Mammary epithelial cell (primary cell): Measurements from ENCODE around the gene SAMD4B.

Source experiments
- CTCF ChIP-seq, 2 donors: IDR thresholded peaks in 1 of 2; conservative IDR thresholded peaks in 1 of 2; 2 replicates each; pipeline ENCODE4 v1.5.1; 2011 to 2012; ENCODE audit warnings: inconsistent platforms in 2 of 2, low read length in 2 of 2, mild to moderate bottlenecking in 2 of 2, control low read depth in 1 of 2, low read depth in 1 of 2; ENCODE audit not compliant: insufficient read depth in 1 of 2; ENCODE audit errors: extremely low read depth in 1 of 2
- EZH2 ChIP-seq: IDR thresholded peaks from 2 replicates; pipeline ENCODE4 v1.6.1; 2012; ENCODE audit warnings: low read length, inconsistent platforms, borderline replicate concordance

DNA sequence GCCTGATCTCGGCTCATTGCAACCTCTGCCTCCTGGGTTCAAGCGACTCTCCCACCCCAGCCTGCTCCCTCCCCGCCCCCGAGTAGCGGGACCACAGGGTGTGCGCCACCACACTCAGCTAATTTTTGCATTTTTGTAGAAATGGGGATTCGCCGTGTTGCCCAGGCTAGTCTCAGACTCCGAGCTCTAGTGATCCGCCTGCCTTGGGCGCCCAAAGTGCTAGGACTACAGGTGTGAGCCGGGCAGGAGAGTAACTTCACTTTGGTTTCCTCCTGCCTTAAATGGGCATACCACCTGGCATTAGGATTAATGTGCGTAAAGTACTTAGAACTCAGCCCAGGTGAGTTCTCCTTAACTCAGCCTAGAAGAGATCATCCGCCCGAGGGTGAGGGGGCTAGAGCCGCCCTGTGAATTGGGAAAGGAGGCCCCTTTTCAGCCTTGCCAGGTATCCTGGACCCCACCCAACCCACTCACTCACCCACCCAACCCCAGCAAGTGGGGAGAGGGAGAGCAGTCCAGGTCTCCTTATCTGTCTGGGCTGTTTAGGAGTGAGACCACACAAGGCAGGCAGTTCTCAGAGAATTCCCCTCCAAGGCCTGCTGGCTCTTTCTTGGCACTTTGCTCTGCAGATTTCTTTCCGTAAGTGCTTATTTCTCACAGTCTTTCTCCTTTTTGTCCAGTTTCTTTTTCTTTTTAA lies 63.2 kb downstream of the SAMD4B start:
- no peak for TF ChIP-seq CTCF (conservative IDR thresholded peaks at IDR 0.05 in 1 of 2, IDR thresholded peaks at IDR 0.05 in 1 of 2; ENCODE audit: extremely low read depth in 1 of 2, insufficient read depth in 1 of 2, low read depth in 1 of 2, low read length in 2 of 2)
- TF ChIP-seq EZH2, result no peak
